Mesenchymal stem cell (in vitro differentiated cells and primary cell): ENCODE measurements around the gene LAIR2.
"Not testable (repeated sequence)": the region's sequence is repeated elsewhere in the genome, so short reads cannot be mapped to it uniquely, and the experiment has no call there.

Experiments used
- DNase-seq: peaks from one replicate; pipeline ENCODE4 v3.0.0-alpha.2; 2013
- H2AFZ ChIP-seq: one replicate; pipeline ENCODE4 v1.6.1; 2013; ENCODE audit warnings: low read depth, mild to moderate bottlenecking, control low read depth, inconsistent platforms, low read length, moderate library complexity
- H2AK5ac ChIP-seq: 2 replicates; pipeline ENCODE4 v1.6.1; 2013; ENCODE audit warnings: low read length, moderate library complexity, mild to moderate bottlenecking, inconsistent platforms; ENCODE audit not compliant: severe bottlenecking
- H2BK120ac ChIP-seq: one replicate; pipeline ENCODE4 v1.6.1; 2013; ENCODE audit warnings: low read depth, mild to moderate bottlenecking, inconsistent platforms, low read length, moderate library complexity
- H2BK12ac ChIP-seq, 2 experiments: one replicate each; pipeline ENCODE4 v1.6.1; 2013; ENCODE audit warnings: inconsistent platforms in 2 of 2, low read length in 2 of 2, mild to moderate bottlenecking in 2 of 2, moderate library complexity in 2 of 2, control low read depth in 1 of 2
- H2BK15ac ChIP-seq: one replicate; pipeline ENCODE4 v1.6.1; 2013; ENCODE audit warnings: mild to moderate bottlenecking, low read depth, inconsistent platforms; ENCODE audit not compliant: poor library complexity, severe bottlenecking
- H2BK5ac ChIP-seq: 2 replicates; pipeline ENCODE4 v1.6.1; 2013; ENCODE audit warnings: low read depth, mild to moderate bottlenecking, low read length, control low read depth, inconsistent platforms; ENCODE audit not compliant: poor library complexity, severe bottlenecking
- H3K14ac ChIP-seq, 2 experiments: one replicate each; pipeline ENCODE4 v1.6.1; 2013; ENCODE audit warnings: inconsistent platforms in 2 of 2, low read length in 2 of 2, control low read depth in 1 of 2, mild to moderate bottlenecking in 1 of 2, moderate library complexity in 1 of 2
- H3K18ac ChIP-seq, 2 experiments: one replicate each; pipeline ENCODE4 v1.6.1; 2013; ENCODE audit warnings: inconsistent platforms in 2 of 2, low read length in 2 of 2, control low read depth in 1 of 2, low read depth in 1 of 2, mild to moderate bottlenecking in 1 of 2
- H3K23ac ChIP-seq, 2 experiments: one replicate each; pipeline ENCODE4 v1.6.1; 2013; ENCODE audit warnings: inconsistent platforms in 2 of 2, low read length in 2 of 2, mild to moderate bottlenecking in 2 of 2, moderate library complexity in 2 of 2, control low read depth in 1 of 2
- H3K27ac ChIP-seq: 2 replicates; pipeline ENCODE4 v1.5.1; 2013; ENCODE audit warnings: mild to moderate bottlenecking, moderate library complexity, low read length, control low read depth, inconsistent platforms; ENCODE audit not compliant: poor library complexity, severe bottlenecking
- H3K27me3 ChIP-seq, 2 experiments: 2 replicates each; pipeline versions ENCODE4 v1.6.1 to v1.7.0; 2013; ENCODE audit warnings: low read length in 2 of 2, mild to moderate bottlenecking in 2 of 2, moderate library complexity in 2 of 2, control low read depth in 1 of 2, inconsistent platforms in 1 of 2; ENCODE audit not compliant: control insufficient read depth in 1 of 2, insufficient read depth in 1 of 2
- H3K36me3 ChIP-seq, 2 experiments: 2 replicates each; pipeline versions ENCODE4 v1.6.1 to v1.7.0; 2013; ENCODE audit warnings: low read length in 2 of 2, control low read depth in 1 of 2, inconsistent platforms in 1 of 2, low read depth in 1 of 2, mild to moderate bottlenecking in 1 of 2; ENCODE audit not compliant: insufficient read depth in 2 of 2, control insufficient read depth in 1 of 2
- H3K4ac ChIP-seq, 2 experiments: one replicate each; pipeline ENCODE4 v1.6.1; 2013; ENCODE audit warnings: inconsistent platforms in 2 of 2, low read length in 2 of 2, mild to moderate bottlenecking in 2 of 2, moderate library complexity in 2 of 2, control low read depth in 1 of 2, low read depth in 1 of 2
- H3K4me1 ChIP-seq: 2 replicates; pipeline ENCODE4 v1.6.1; 2013; ENCODE audit warnings: low read depth, low read length, control low read depth; ENCODE audit not compliant: control insufficient read depth, insufficient read depth
- H3K4me2 ChIP-seq: 2 replicates; pipeline ENCODE4 v1.6.1; 2013; ENCODE audit warnings: low read length, mild to moderate bottlenecking, inconsistent platforms; ENCODE audit not compliant: poor library complexity, severe bottlenecking
- H3K4me3 ChIP-seq, 2 experiments: 2 replicates each; pipeline versions ENCODE4 v1.5.1 to v1.7.0; 2013; ENCODE audit warnings: low read length in 2 of 2, mild to moderate bottlenecking in 2 of 2, control low read depth in 1 of 2, low read depth in 1 of 2; ENCODE audit not compliant: insufficient read depth in 1 of 2
- H3K79me1 ChIP-seq: replicated peaks from 2 replicates; pipeline ENCODE4 v1.6.1; 2013; ENCODE audit warnings: mild to moderate bottlenecking, control low read depth, low read length, inconsistent platforms; ENCODE audit not compliant: poor library complexity, severe bottlenecking
- H3K9ac ChIP-seq: 2 replicates; pipeline ENCODE4 v1.7.0; 2013; ENCODE audit warnings: mild to moderate bottlenecking, low read length, moderate library complexity
- H3K9me3 ChIP-seq: 2 replicates; pipeline ENCODE4 v1.7.0; 2013; ENCODE audit warnings: mild to moderate bottlenecking, low read length; ENCODE audit not compliant: control insufficient read depth
- H4K8ac ChIP-seq: one replicate; pipeline ENCODE4 v1.6.1; 2013; ENCODE audit warnings: inconsistent platforms, mild to moderate bottlenecking, low read length, moderate library complexity
- H4K91ac ChIP-seq: one replicate; pipeline ENCODE4 v1.6.1; 2013; ENCODE audit warnings: mild to moderate bottlenecking, low read length, inconsistent platforms
- WGBS: methylation state at CpG from one replicate; pipeline ENCODE4 v1.1.7; 2013; ENCODE audit warnings: mixed read lengths; 5-methylcytosine and 5-hydroxymethylcytosine counted together

The LAIR2 gene

DNA sequence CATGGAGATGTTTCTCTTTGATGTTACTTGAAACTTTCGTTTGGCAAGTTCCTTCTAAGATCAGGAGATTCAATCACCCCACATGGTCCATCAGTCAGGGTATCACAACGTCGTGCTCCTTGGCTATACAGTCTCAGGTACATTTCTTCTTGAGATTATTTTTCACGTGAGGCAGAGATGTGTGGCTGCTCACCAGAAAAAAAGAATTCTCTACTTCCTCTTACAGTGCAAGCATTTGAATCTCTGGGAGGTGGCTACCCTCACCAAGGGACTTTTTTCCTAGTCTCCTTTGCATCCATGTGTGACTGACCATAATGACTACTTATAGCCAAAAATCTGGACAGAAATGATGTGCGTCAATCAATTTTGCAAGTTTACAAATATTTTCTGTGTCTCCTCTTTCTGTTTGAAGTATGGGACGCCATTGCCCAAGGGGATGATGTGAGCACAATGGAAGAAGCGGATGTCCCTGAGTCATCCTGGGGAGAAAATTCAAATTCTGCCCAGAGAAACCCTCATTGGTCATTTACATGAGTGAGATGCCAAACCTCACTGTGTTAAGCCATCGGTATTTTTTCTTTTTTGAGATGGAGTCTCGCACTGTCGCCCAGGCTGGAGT, 8.6 kb upstream of the LAIR2 start:
- H2BK5ac ChIP-seq = no peak overlapping the region
- no peak overlapping the region for H4K8ac ChIP-seq
- H3K79me1 ChIP-seq = no peaks in the 10 kb centered on the region
- H3K9ac ChIP-seq = no peak overlapping the region
- no peaks in the 10 kb centered on the region for H3K27me3 ChIP-seq
- H3K18ac ChIP-seq = no peak overlapping the region
- H3K4me2 ChIP-seq = no peak overlapping the region
- no peak overlapping the region for H2AK5ac ChIP-seq
- no peak overlapping the region for H3K4ac ChIP-seq
- no peaks in the 10 kb centered on the region for H3K36me3 ChIP-seq
- no peak overlapping the region for H2BK12ac ChIP-seq
- DNase-seq = no peak
- H3K4me1 ChIP-seq = no peaks in the 10 kb centered on the region
- no peak overlapping the region for H3K27ac ChIP-seq
- no peak overlapping the region for H2BK120ac ChIP-seq
- H3K14ac ChIP-seq = no peak overlapping the region
- no peak overlapping the region for H3K4me3 ChIP-seq
- no peak overlapping the region for H2AFZ ChIP-seq
- WGBS = 58% methylated on average over 10 of the region's 10 CpGs
- H4K91ac ChIP-seq = no peak overlapping the region
- H3K23ac ChIP-seq = no peak overlapping the region
- no peak overlapping the region for H2BK15ac ChIP-seq
- H3K9me3 ChIP-seq = no peaks in the 10 kb centered on the region

- H3K4me2 ChIP-seq, H2BK120ac ChIP-seq, H3K79me1 ChIP-seq, H3K18ac ChIP-seq, H2BK5ac ChIP-seq, H2BK15ac ChIP-seq, H3K4ac ChIP-seq, DNase-seq, H3K23ac ChIP-seq, H3K4me1 ChIP-seq, H3K14ac ChIP-seq, H3K27me3 ChIP-seq, H3K27ac ChIP-seq, H3K4me3 ChIP-seq, H2BK12ac ChIP-seq, H3K36me3 ChIP-seq, H2AFZ ChIP-seq, H2AK5ac ChIP-seq, H3K9ac ChIP-seq, H4K8ac ChIP-seq, H3K9me3 ChIP-seq, H4K91ac ChIP-seq: not testable (repeated sequence)
- 73% methylated on average over 3 of the region's 5 CpGs for WGBS
Measured at GRCh38 chr19:54495284-54495683, 7.3 kb upstream of the LAIR2 start.

- not testable (repeated sequence) for H3K23ac ChIP-seq, H3K4me1 ChIP-seq, H4K91ac ChIP-seq, H2AFZ ChIP-seq, H2BK15ac ChIP-seq, H2BK12ac ChIP-seq, H3K27me3 ChIP-seq, H3K4ac ChIP-seq, H2AK5ac ChIP-seq, H3K4me3 ChIP-seq, H3K27ac ChIP-seq, H3K4me2 ChIP-seq, H3K79me1 ChIP-seq, H3K9ac ChIP-seq, H3K18ac ChIP-seq, H2BK5ac ChIP-seq, H3K36me3 ChIP-seq, H3K9me3 ChIP-seq, H4K8ac ChIP-seq, H2BK120ac ChIP-seq, DNase-seq, H3K14ac ChIP-seq
- 91% methylated on average over 3 of the region's 15 CpGs for WGBS
Measured at GRCh38 chr19:54497747-54498450, 4.7 kb upstream of the LAIR2 start.

GRCh38 chr19:54498451-54498772, 4.2 kb upstream of the LAIR2 start:
- H3K23ac ChIP-seq, H3K14ac ChIP-seq, H3K4me3 ChIP-seq, H2BK15ac ChIP-seq, DNase-seq, H3K18ac ChIP-seq, H3K9me3 ChIP-seq, H3K27me3 ChIP-seq, H3K36me3 ChIP-seq, H3K9ac ChIP-seq, H3K4me2 ChIP-seq, H4K8ac ChIP-seq, H2AFZ ChIP-seq, H2BK5ac ChIP-seq, H3K79me1 ChIP-seq, H3K4ac ChIP-seq, H2BK12ac ChIP-seq, H3K4me1 ChIP-seq, H2BK120ac ChIP-seq, H3K27ac ChIP-seq, H4K91ac ChIP-seq, H2AK5ac ChIP-seq: not testable (repeated sequence)
- 57% methylated on average over 6 of the region's 9 CpGs for WGBS
